Measurements from ENCODE around the gene CYP4F22.

DNA sequence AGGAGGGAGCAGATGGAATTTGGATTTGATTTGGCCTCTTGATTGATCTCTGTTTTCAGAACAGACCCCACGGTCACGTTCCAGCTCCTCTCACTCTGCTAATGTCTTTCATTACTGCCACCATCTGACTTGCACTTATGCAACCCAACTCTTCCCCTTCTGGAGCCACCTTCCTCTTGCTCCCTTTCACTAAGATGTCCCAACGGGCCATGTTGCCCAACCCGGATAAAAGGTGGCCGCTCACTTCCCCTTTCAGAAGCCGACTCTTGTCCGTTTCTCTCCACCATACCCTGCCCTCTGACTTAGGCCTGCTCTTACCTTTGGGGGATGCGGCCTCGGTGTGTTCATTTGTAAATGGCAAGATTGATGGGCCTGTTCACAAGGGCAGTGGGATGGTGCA is 79.3 kb downstream of the CYP4F22 start:
- TF ChIP-seq, protein P1, sequence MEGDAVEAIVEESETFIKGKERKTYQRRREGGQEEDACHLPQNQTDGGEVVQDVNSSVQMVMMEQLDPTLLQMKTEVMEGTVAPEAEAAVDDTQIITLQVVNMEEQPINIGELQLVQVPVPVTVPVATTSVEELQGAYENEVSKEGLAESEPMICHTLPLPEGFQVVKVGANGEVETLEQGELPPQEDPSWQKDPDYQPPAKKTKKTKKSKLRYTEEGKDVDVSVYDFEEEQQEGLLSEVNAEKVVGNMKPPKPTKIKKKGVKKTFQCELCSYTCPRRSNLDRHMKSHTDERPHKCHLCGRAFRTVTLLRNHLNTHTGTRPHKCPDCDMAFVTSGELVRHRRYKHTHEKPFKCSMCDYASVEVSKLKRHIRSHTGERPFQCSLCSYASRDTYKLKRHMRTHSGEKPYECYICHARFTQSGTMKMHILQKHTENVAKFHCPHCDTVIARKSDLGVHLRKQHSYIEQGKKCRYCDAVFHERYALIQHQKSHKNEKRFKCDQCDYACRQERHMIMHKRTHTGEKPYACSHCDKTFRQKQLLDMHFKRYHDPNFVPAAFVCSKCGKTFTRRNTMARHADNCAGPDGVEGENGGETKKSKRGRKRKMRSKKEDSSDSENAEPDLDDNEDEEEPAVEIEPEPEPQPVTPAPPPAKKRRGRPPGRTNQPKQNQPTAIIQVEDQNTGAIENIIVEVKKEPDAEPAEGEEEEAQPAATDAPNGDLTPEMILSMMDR (IDR thresholded peaks at IDR 0.05): no peak
- TF ChIP-seq POLR2A (IDR thresholded peaks at IDR 0.05): no peak

Measured in thyroid gland (tissue), 4 donors.